Liver (tissue), 9 donors: ENCODE measurements around the gene BCLAF1. TPM values are rescaled to one million over a fixed set of nuclear protein-coding genes. Genes with fewer than 3 reads are reported as not detected.

Source experiments
- DNase-seq: peaks from one replicate; pipeline ENCODE4 v3.0.0-alpha.2; 2017; ENCODE audit warnings: low spot score
- H3K27ac ChIP-seq, 2 donors: one replicate each; pipeline ENCODE4 v1.7.0; 2013; ENCODE audit warnings: inconsistent platforms in 2 of 2, low read length in 2 of 2, control low read depth in 1 of 2, low read depth in 1 of 2, mild to moderate bottlenecking in 1 of 2
- H3K27me3 ChIP-seq, 4 donors: one replicate each; pipeline versions ENCODE4 v1.6.1 to v1.7.0; 2013; ENCODE audit warnings: low read length in 3 of 4, inconsistent platforms in 1 of 4, mild to moderate bottlenecking in 1 of 4, moderate library complexity in 1 of 4; ENCODE audit not compliant: control insufficient read depth in 4 of 4, insufficient read depth in 4 of 4
- H3K36me3 ChIP-seq, 4 donors: one replicate each; pipeline versions ENCODE4 v1.6.1 to v1.7.0; 2013; ENCODE audit warnings: low read length in 3 of 4, mild to moderate bottlenecking in 3 of 4, low read depth in 1 of 4, moderate library complexity in 1 of 4; ENCODE audit not compliant: control insufficient read depth in 4 of 4, insufficient read depth in 3 of 4
- H3K4me1 ChIP-seq, 4 donors: one replicate each; pipeline versions ENCODE4 v1.6.1 to v1.7.0; 2013; ENCODE audit warnings: low read length in 3 of 4, mild to moderate bottlenecking in 3 of 4, moderate library complexity in 1 of 4; ENCODE audit not compliant: control insufficient read depth in 4 of 4, insufficient read depth in 4 of 4
- H3K4me3 ChIP-seq, 3 donors: one replicate each; pipeline versions ENCODE4 v1.6.1 to v1.7.0; 2013; ENCODE audit warnings: low read length in 3 of 3, control low read depth in 1 of 3, low read depth in 1 of 3, mild to moderate bottlenecking in 1 of 3
- H3K9ac ChIP-seq, 2 donors: one replicate each; pipeline ENCODE4 v1.7.0; 2013; ENCODE audit warnings: low read length in 2 of 2, mild to moderate bottlenecking in 2 of 2, moderate library complexity in 2 of 2, control low read depth in 1 of 2, low read depth in 1 of 2
- H3K9me3 ChIP-seq, 4 donors: one replicate each; pipeline versions ENCODE4 v1.6.1 to v1.7.0; 2013; ENCODE audit warnings: low read length in 3 of 4; ENCODE audit not compliant: control insufficient read depth in 4 of 4
- EGR1 ChIP-seq, 2 donors: IDR thresholded peaks; 2 replicates each; pipeline ENCODE4 v1.6.1; 2016 to 2018; ENCODE audit warnings: antibody characterized with exemption in 2 of 2, low read depth in 2 of 2
- FOXA1 ChIP-seq: IDR thresholded peaks from 2 replicates; pipeline ENCODE4 v1.6.1; 2016; ENCODE audit warnings: antibody characterized with exemption
- FOXA2 ChIP-seq: IDR thresholded peaks from 2 replicates; pipeline ENCODE4 v1.6.1; 2016; ENCODE audit warnings: antibody characterized with exemption
- GABPA ChIP-seq, 2 donors: IDR thresholded peaks in 1 of 2; conservative IDR thresholded peaks in 1 of 2; 2 replicates each; pipeline ENCODE4 v1.6.1; 2016; ENCODE audit warnings: antibody characterized with exemption in 2 of 2, mild to moderate bottlenecking in 1 of 2, moderate library complexity in 1 of 2
- HNF4A ChIP-seq, 2 donors: conservative IDR thresholded peaks; 2 replicates each; pipeline ENCODE4 v1.6.1; 2016; ENCODE audit warnings: antibody characterized with exemption in 2 of 2, mild to moderate bottlenecking in 2 of 2
- HNF4G ChIP-seq: IDR thresholded peaks from 2 replicates; pipeline ENCODE4 v1.6.1; 2016; ENCODE audit warnings: antibody characterized with exemption
- JUND ChIP-seq, 2 donors: IDR thresholded peaks; 2 replicates each; pipeline ENCODE4 v1.6.1; 2016; ENCODE audit warnings: antibody characterized with exemption in 2 of 2
- NR2F2 ChIP-seq: IDR thresholded peaks from 2 replicates; pipeline ENCODE4 v1.6.1; 2016; ENCODE audit warnings: antibody characterized with exemption
- RAD21 ChIP-seq, 2 donors: IDR thresholded peaks; 2 replicates each; pipeline ENCODE4 v1.6.1; 2016; ENCODE audit warnings: antibody characterized with exemption in 2 of 2, mild to moderate bottlenecking in 2 of 2
- RXRA ChIP-seq, 2 donors: IDR thresholded peaks; 2 replicates each; pipeline ENCODE4 v1.6.1; 2017 to 2018; ENCODE audit warnings: antibody characterized with exemption in 2 of 2, mild to moderate bottlenecking in 1 of 2
- SP1 ChIP-seq: IDR thresholded peaks from 2 replicates; pipeline ENCODE4 v1.6.1; 2018; ENCODE audit warnings: antibody characterized with exemption, mild to moderate bottlenecking
- TAF1 ChIP-seq: conservative IDR thresholded peaks from 2 replicates; pipeline ENCODE4 v1.6.1; 2016; ENCODE audit warnings: antibody characterized with exemption, mild to moderate bottlenecking
- YY1 ChIP-seq: IDR thresholded peaks from 2 replicates; pipeline ENCODE4 v1.6.1; 2016; ENCODE audit warnings: antibody characterized with exemption, mild to moderate bottlenecking
- ZBTB33 ChIP-seq: IDR thresholded peaks from 2 replicates; pipeline ENCODE4 v1.6.1; 2016; ENCODE audit warnings: antibody characterized with exemption
- WGBS: extraction: QIAGEN DNeasy Blood & Tissue Kit; methylation state at CpG from one replicate; pipeline ENCODE4 v1.1.7; 2013; 5-methylcytosine and 5-hydroxymethylcytosine counted together
- polyA plus RNA-seq, 2 donors: library from polyadenylated mRNA; stranded (reverse) in 1 of 2; unstranded in 1 of 2; fragments of 200-250 nt in 1 of 2; fragments of >200 nt in 1 of 2; fragmentation: Nextera tagmentation in 1 of 2; extraction: Ambion mirVana in 1 of 2; gene quantifications; one replicate each; pipeline versions ENCODE4 v1.2.1 to v1.2.3, GENCODE V29; 2013 to 2015
- total RNA-seq, 2 donors: library from RNA; depleted of rRNA; stranded (reverse); fragments of >200 nt; gene quantifications; one replicate each; pipeline ENCODE4 v1.2.3, GENCODE V29; 2014
- TF ChIP-seq, protein P1 (sequence below): IDR thresholded peaks from 2 replicates; pipeline ENCODE4 v1.6.1; 2016; ENCODE audit warnings: antibody characterized with exemption
- TF ChIP-seq, protein P2 (sequence below): fragments of 150-350 bp; IDR thresholded peaks from 2 replicates; pipeline ENCODE4 v1.5.1; 2017; ENCODE audit warnings: improper control_type of control experiment, low read depth, low read length; ENCODE audit not compliant: missing input control
- TF ChIP-seq, protein P3 (sequence below): IDR thresholded peaks from 2 replicates; pipeline ENCODE4 v1.6.1; 2016; ENCODE audit warnings: antibody characterized with exemption
- TF ChIP-seq, protein P4 (sequence below): IDR thresholded peaks from 2 replicates; pipeline ENCODE4 v1.6.1; 2016; ENCODE audit warnings: antibody characterized with exemption, mild to moderate bottlenecking
- donor health status: healthy.
- donor health status: healthy.
- donor health status: healthy.
- donor health status: healthy.
- donor health status: healthy.

Gene BCLAF1
- total and polyA plus RNA-seq, 4 donors = 11.7 to 60.5 (median 38.0) TPM

- no peaks in the 10 kb centered on the region for H3K27me3 ChIP-seq
- H3K9ac ChIP-seq = no peak overlapping the region
- TF ChIP-seq FOXA2 (no peak), NR2F2 (no peak), HNF4A (conservative IDR thresholded peaks at IDR 0.05) (no peak), RXRA (IDR thresholded peaks at IDR 0.05) (no peak), JUND (IDR thresholded peaks at IDR 0.05) (no peak), FOXA1 (no peak), RAD21 (IDR thresholded peaks at IDR 0.05) (peak; percentile 92 to 94), TAF1 (no peak), YY1 (peak; percentile 18), GABPA (IDR thresholded peaks at IDR 0.05 in 1 of 2, conservative IDR thresholded peaks at IDR 0.05 in 1 of 2) (no peak), ZBTB33 (no peak), EGR1 (IDR thresholded peaks at IDR 0.05; ENCODE audit: low read depth in 2 of 2) (no peak), SP1 (no peak), HNF4G (no peak)
- TF ChIP-seq, protein P1, sequence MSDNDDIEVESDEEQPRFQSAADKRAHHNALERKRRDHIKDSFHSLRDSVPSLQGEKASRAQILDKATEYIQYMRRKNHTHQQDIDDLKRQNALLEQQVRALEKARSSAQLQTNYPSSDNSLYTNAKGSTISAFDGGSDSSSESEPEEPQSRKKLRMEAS = no peak
- TF ChIP-seq, protein P2, sequence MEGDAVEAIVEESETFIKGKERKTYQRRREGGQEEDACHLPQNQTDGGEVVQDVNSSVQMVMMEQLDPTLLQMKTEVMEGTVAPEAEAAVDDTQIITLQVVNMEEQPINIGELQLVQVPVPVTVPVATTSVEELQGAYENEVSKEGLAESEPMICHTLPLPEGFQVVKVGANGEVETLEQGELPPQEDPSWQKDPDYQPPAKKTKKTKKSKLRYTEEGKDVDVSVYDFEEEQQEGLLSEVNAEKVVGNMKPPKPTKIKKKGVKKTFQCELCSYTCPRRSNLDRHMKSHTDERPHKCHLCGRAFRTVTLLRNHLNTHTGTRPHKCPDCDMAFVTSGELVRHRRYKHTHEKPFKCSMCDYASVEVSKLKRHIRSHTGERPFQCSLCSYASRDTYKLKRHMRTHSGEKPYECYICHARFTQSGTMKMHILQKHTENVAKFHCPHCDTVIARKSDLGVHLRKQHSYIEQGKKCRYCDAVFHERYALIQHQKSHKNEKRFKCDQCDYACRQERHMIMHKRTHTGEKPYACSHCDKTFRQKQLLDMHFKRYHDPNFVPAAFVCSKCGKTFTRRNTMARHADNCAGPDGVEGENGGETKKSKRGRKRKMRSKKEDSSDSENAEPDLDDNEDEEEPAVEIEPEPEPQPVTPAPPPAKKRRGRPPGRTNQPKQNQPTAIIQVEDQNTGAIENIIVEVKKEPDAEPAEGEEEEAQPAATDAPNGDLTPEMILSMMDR = peak; percentile 82
- TF ChIP-seq, protein P3, sequence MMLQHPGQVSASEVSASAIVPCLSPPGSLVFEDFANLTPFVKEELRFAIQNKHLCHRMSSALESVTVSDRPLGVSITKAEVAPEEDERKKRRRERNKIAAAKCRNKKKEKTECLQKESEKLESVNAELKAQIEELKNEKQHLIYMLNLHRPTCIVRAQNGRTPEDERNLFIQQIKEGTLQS = no peak
- TF ChIP-seq, protein P4, sequence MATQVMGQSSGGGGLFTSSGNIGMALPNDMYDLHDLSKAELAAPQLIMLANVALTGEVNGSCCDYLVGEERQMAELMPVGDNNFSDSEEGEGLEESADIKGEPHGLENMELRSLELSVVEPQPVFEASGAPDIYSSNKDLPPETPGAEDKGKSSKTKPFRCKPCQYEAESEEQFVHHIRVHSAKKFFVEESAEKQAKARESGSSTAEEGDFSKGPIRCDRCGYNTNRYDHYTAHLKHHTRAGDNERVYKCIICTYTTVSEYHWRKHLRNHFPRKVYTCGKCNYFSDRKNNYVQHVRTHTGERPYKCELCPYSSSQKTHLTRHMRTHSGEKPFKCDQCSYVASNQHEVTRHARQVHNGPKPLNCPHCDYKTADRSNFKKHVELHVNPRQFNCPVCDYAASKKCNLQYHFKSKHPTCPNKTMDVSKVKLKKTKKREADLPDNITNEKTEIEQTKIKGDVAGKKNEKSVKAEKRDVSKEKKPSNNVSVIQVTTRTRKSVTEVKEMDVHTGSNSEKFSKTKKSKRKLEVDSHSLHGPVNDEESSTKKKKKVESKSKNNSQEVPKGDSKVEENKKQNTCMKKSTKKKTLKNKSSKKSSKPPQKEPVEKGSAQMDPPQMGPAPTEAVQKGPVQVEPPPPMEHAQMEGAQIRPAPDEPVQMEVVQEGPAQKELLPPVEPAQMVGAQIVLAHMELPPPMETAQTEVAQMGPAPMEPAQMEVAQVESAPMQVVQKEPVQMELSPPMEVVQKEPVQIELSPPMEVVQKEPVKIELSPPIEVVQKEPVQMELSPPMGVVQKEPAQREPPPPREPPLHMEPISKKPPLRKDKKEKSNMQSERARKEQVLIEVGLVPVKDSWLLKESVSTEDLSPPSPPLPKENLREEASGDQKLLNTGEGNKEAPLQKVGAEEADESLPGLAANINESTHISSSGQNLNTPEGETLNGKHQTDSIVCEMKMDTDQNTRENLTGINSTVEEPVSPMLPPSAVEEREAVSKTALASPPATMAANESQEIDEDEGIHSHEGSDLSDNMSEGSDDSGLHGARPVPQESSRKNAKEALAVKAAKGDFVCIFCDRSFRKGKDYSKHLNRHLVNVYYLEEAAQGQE = no peak
- no peak overlapping the region for H3K27ac ChIP-seq
- no peaks in the 10 kb centered on the region for H3K4me1 ChIP-seq
- H3K4me3 ChIP-seq = no peak overlapping the region
- DNase-seq = peak; percentile 43
- no peaks in the 10 kb centered on the region for H3K9me3 ChIP-seq
- 33% methylated on average over 5 of the region's 5 CpGs for WGBS
- H3K36me3 ChIP-seq = no peaks in the 10 kb centered on the region
These were observed 27.5 kb upstream of the BCLAF1 start for GRCh38 chr6:136317021-136317694.
